IPS DF 4.7 (cell line): ENCODE data around the gene CMBL.

Experiments used
- DNase-seq: peaks from one replicate; pipeline ENCODE4 v3.0.0-alpha.2; 2013; ENCODE audit warnings: low spot score; ENCODE audit errors: extremely low read depth

The CMBL gene

GRCh38 chr5:10333154-10334006, 25.7 kb upstream of the CMBL start:
- no peak for DNase-seq

GRCh38 chr5:10332301-10332700, 24.6 kb upstream of the CMBL start:
- no peak for DNase-seq

- DNase-seq = no peak
These were observed 23.7 kb upstream of the CMBL start for GRCh38 chr5:10331341-10331796.

- no peak for DNase-seq
These were observed 23.0 kb upstream of the CMBL start for GRCh38 chr5:10330511-10331230.

GRCh38 chr5:10329820-10330481, 22.2 kb upstream of the CMBL start:
- DNase-seq = no peak

GRCh38 chr5:10329446-10329819, 21.7 kb upstream of the CMBL start:
- DNase-seq = no peak

- DNase-seq = no peak
These were observed 20.6 kb upstream of the CMBL start for GRCh38 chr5:10328323-10328722.

GRCh38 chr5:10324518-10325370, 17.0 kb upstream of the CMBL start:
- no peak for DNase-seq

- DNase-seq = no peak
These were observed 16.1 kb upstream of the CMBL start for GRCh38 chr5:10323588-10324488.

- no peak for DNase-seq
These were observed 14.2 kb upstream of the CMBL start for GRCh38 chr5:10321882-10322281.

- no peak for DNase-seq
These were observed 13.1 kb upstream of the CMBL start for GRCh38 chr5:10320793-10321192.

- no peak for DNase-seq
These were observed 11.6 kb upstream of the CMBL start for GRCh38 chr5:10319202-10319851.

GRCh38 chr5:10317825-10318682, 10.4 kb upstream of the CMBL start:
- no peak for DNase-seq

GRCh38 chr5:10315824-10316509, 8.3 kb upstream of the CMBL start:
- no peak for DNase-seq

- DNase-seq = no peak
These were observed 7.5 kb upstream of the CMBL start for GRCh38 chr5:10315201-10315600.

- DNase-seq = no peak
These were observed 4.1 kb upstream of the CMBL start for GRCh38 chr5:10311595-10312425.
